Large intestine (tissue), 3 donors: ENCODE data around the gene GNAI1. TPM values are rescaled to one million over a fixed set of nuclear protein-coding genes. Genes with fewer than 3 reads are reported as not detected.

ENCODE experiments used
- DNase-seq, 2 donors: peaks; one replicate each; pipeline versions ENCODE4 v3.0.0 to v3.0.0-alpha.2; 2013
- H3K27ac ChIP-seq: one replicate; pipeline ENCODE4 v1.5.1; 2013; ENCODE audit warnings: low read length
- H3K27me3 ChIP-seq: 2 replicates; pipeline ENCODE4 v1.6.1; 2013; ENCODE audit warnings: low read length; ENCODE audit not compliant: control insufficient read depth, insufficient read depth
- H3K36me3 ChIP-seq: 2 replicates; pipeline ENCODE4 v1.6.1; 2013; ENCODE audit warnings: low read length; ENCODE audit not compliant: control insufficient read depth, insufficient read depth
- H3K4me1 ChIP-seq: one replicate; pipeline ENCODE4 v1.6.1; 2013; ENCODE audit warnings: low read length; ENCODE audit not compliant: control insufficient read depth, insufficient read depth
- H3K4me3 ChIP-seq: one replicate; pipeline ENCODE4 v1.5.1; 2013; ENCODE audit warnings: low read length
- H3K9me3 ChIP-seq: one replicate; pipeline ENCODE4 v1.6.1; 2013; ENCODE audit warnings: mild to moderate bottlenecking, low read depth, low read length, moderate library complexity; ENCODE audit not compliant: control insufficient read depth
- WGBS: methylation state at CpG from one replicate; pipeline ENCODE4 v1.1.5; 2013; ENCODE audit warnings: low lambda C conversion rate; ENCODE audit not compliant: insufficient coverage; 5-methylcytosine and 5-hydroxymethylcytosine counted together
- polyA plus RNA-seq: library from polyadenylated mRNA; unstranded; fragments of 120-200 nt; gene quantifications from one replicate; pipeline ENCODE4 v1.2.1, GENCODE V29; 2013

GNAI1 gene
- polyA plus RNA-seq, 1 donor, result 25.4 TPM

GRCh38 chr7:80100254-80100653 lies 34.4 kb upstream of the GNAI1 start:
- DNase-seq, result no peak
- Histone ChIP-seq H3K4me3 (no peak overlapping the region), H3K9me3 (no peaks in the 10 kb centered on the region), H3K27me3 (no peaks in the 10 kb centered on the region), H3K4me1 (no peaks in the 10 kb centered on the region), H3K27ac (no peak overlapping the region), H3K36me3 (no peaks in the 10 kb centered on the region)
- 100% methylated on average over 3 of the region's 4 CpGs for WGBS

- H3K9me3 ChIP-seq, result no peaks in the 10 kb centered on the region
- no peak overlapping the region for H3K27ac ChIP-seq
- no peaks in the 10 kb centered on the region for H3K36me3 ChIP-seq
- no peak overlapping the region for H3K4me3 ChIP-seq
- peaks cover 16% of the 10 kb centered on the region for H3K4me1 ChIP-seq
- DNase-seq, result no peak
- no peaks in the 10 kb centered on the region for H3K27me3 ChIP-seq
- no CpG with 5 or more reads among the region's 3 CpGs for WGBS
These were observed 28.8 kb upstream of the GNAI1 start for GRCh38 chr7:80105701-80106408.

- H3K36me3 ChIP-seq, result no peaks in the 10 kb centered on the region
- WGBS, result 54% methylated on average over 2 of the region's 2 CpGs
- DNase-seq, result no peak
- H3K4me3 ChIP-seq, result no peak overlapping the region
- H3K27ac ChIP-seq, result no peak overlapping the region
- H3K9me3 ChIP-seq, result no peaks in the 10 kb centered on the region
- peaks cover 16% of the 10 kb centered on the region for H3K4me1 ChIP-seq
- H3K27me3 ChIP-seq, result no peaks in the 10 kb centered on the region
These were observed 28.0 kb upstream of the GNAI1 start for GRCh38 chr7:80106498-80107113.

- Histone ChIP-seq H3K27ac (no peak overlapping the region), H3K36me3 (no peaks in the 10 kb centered on the region), H3K4me1 (peaks cover 16% of the 10 kb centered on the region), H3K4me3 (no peak overlapping the region), H3K9me3 (no peaks in the 10 kb centered on the region), H3K27me3 (no peaks in the 10 kb centered on the region)
- 60% methylated on average over 1 of the region's 1 CpG for WGBS
- DNase-seq, result no peak
These were observed 27.4 kb upstream of the GNAI1 start for GRCh38 chr7:80107278-80107677.

GRCh38 chr7:80110376-80110775 lies 24.3 kb upstream of the GNAI1 start:
- peaks cover 16% of the 10 kb centered on the region for H3K4me1 ChIP-seq
- no peak overlapping the region for H3K4me3 ChIP-seq
- DNase-seq, result no peak
- no peaks in the 10 kb centered on the region for H3K9me3 ChIP-seq
- no CpG with 5 or more reads among the region's 5 CpGs for WGBS
- no peaks in the 10 kb centered on the region for H3K36me3 ChIP-seq
- no peak overlapping the region for H3K27ac ChIP-seq
- no peaks in the 10 kb centered on the region for H3K27me3 ChIP-seq

- H3K27ac ChIP-seq, result no peak overlapping the region
- no peaks in the 10 kb centered on the region for H3K27me3 ChIP-seq
- H3K36me3 ChIP-seq, result no peaks in the 10 kb centered on the region
- H3K4me3 ChIP-seq, result no peak overlapping the region
- DNase-seq, result no peak
- no CpG with 5 or more reads among the region's 4 CpGs for WGBS
- no peaks in the 10 kb centered on the region for H3K4me1 ChIP-seq
- no peaks in the 10 kb centered on the region for H3K9me3 ChIP-seq
These were observed 20.5 kb upstream of the GNAI1 start for GRCh38 chr7:80114159-80114558.

GRCh38 chr7:80124526-80125264 lies 9.9 kb upstream of the GNAI1 start:
- DNase-seq, result no peak
- 0% methylated on average over 2 of the region's 4 CpGs for WGBS
- Histone ChIP-seq H3K4me1 (no peaks in the 10 kb centered on the region), H3K27me3 (no peaks in the 10 kb centered on the region), H3K27ac (no peak overlapping the region), H3K4me3 (no peak overlapping the region), H3K36me3 (no peaks in the 10 kb centered on the region), H3K9me3 (no peaks in the 10 kb centered on the region)

GRCh38 chr7:80127412-80128160 lies 7.0 kb upstream of the GNAI1 start:
- no peak for DNase-seq
- no peaks in the 10 kb centered on the region for H3K4me1 ChIP-seq
- no peak overlapping the region for H3K27ac ChIP-seq
- H3K4me3 ChIP-seq, result no peak overlapping the region
- no peaks in the 10 kb centered on the region for H3K9me3 ChIP-seq
- WGBS, result no CpG with 5 or more reads among the region's 1 CpG
- no peaks in the 10 kb centered on the region for H3K27me3 ChIP-seq
- no peaks in the 10 kb centered on the region for H3K36me3 ChIP-seq

- Histone ChIP-seq H3K36me3 (no peaks in the 10 kb centered on the region), H3K4me3 (no peak overlapping the region), H3K27ac (no peak overlapping the region), H3K27me3 (no peaks in the 10 kb centered on the region), H3K9me3 (no peaks in the 10 kb centered on the region), H3K4me1 (no peaks in the 10 kb centered on the region)
- DNase-seq, result no peak
- no CpG with 5 or more reads among the region's 3 CpGs for WGBS
These were observed 5.7 kb upstream of the GNAI1 start for GRCh38 chr7:80128918-80129317.

GRCh38 chr7:80129785-80130184 lies 4.8 kb upstream of the GNAI1 start:
- H3K27ac ChIP-seq, result no peak overlapping the region
- H3K4me3 ChIP-seq, result no peak overlapping the region
- H3K9me3 ChIP-seq, result no peaks in the 10 kb centered on the region
- DNase-seq, result no peak
- H3K36me3 ChIP-seq, result no peaks in the 10 kb centered on the region
- H3K4me1 ChIP-seq, result no peaks in the 10 kb centered on the region
- H3K27me3 ChIP-seq, result no peaks in the 10 kb centered on the region
